ENCODE measurements around the gene MXD4. TPM values are rescaled to one million over a fixed set of nuclear protein-coding genes. Genes with fewer than 3 reads are reported as not detected.

MXD4 gene
- total and polyA plus RNA-seq, 9 of the 15 experiments (the other 6 are each of a cell fraction or from before 2014, with no cell fraction given): 0.06 to 13.5 (median 5.9) TPM

- TF ChIP-seq ZNF398 (CRISPR knock-in tag; IDR thresholded peaks at IDR 0.05) (no peak), HDAC1 (IDR thresholded peaks at IDR 0.05) (no peak), ZNF217 (CRISPR knock-in tag; IDR thresholded peaks at IDR 0.05) (no peak), PHF8 (IDR thresholded peaks at IDR 0.05; ENCODE audit: borderline replicate concordance, low read length) (no peak), SRSF1 (IDR thresholded peaks at IDR 0.05; ENCODE audit: low read depth, low read length) (no peak), U2AF1 (optimal IDR thresholded peaks at IDR 0.05; ENCODE audit: low read depth, low read length) (no peak), BRF1 (IDR thresholded peaks at IDR 0.05; ENCODE audit: borderline replicate concordance, extremely low read depth, insufficient read length) (no peak), ELF2 (CRISPR knock-in tag; IDR thresholded peaks at IDR 0.05) (no peak)
Observed at GRCh38 chr4:2304877-2305561, 43.1 kb upstream of the MXD4 start (continued).

- Histone ChIP-seq H3K9me1 (ENCODE audit: control insufficient read depth, insufficient read depth, low read length) (no peaks in the 10 kb centered on the region), H3K9me3 (replicated peaks; ENCODE audit: control insufficient read depth, insufficient read depth, low read depth, low read length) (no peaks in the 10 kb centered on the region; the same call in 1 of the 2 replicates), H3K4me1 (replicated peaks in 1 of 2; ENCODE audit: control insufficient read depth in 2 of 2, insufficient read depth in 2 of 2, low read length in 2 of 2) (peaks cover 0 to 36% of the 10 kb centered on the region in 2 experiments; a peak in 1 of 5 replicates), H3K79me2 (ENCODE audit: control insufficient read depth, insufficient read depth, low read length) (no peaks in the 10 kb centered on the region), H3K27me3 (ENCODE audit: control insufficient read depth in 2 of 2, insufficient read depth in 2 of 2, low read length in 2 of 2) (no peaks in the 10 kb centered on the region), H3K4me2 (ENCODE audit: insufficient read depth, low read length) (no peak overlapping the region), H3K9ac (ENCODE audit: insufficient read depth in 1 of 2, low read depth in 2 of 2, low read length in 2 of 2) (no peak overlapping the region), H3K27ac (ENCODE audit: extremely low read depth, low read depth, low read length) (no peak overlapping the region), H3K36me3 (ENCODE audit: control insufficient read depth, insufficient read depth, low read length) (no peaks in the 10 kb centered on the region), H3K4me3 (no peak overlapping the region), H2AFZ (ENCODE audit: low read depth, low read length) (no peak overlapping the region), H4K20me1 (replicated peaks; ENCODE audit: control insufficient read depth, insufficient read depth, low read length) (no peaks in the 10 kb centered on the region)
- 89% methylated on average over 15 of the region's 32 CpGs for WGBS (ENCODE audit: insufficient coverage, low coverage, missing lambda C conversion rate)
- in situ Hi-C loops (cut with MboI): no loop called here
- TF ChIP-seq RBM22 (IDR thresholded peaks at IDR 0.05; ENCODE audit: low read depth, low read length, poor library complexity, severe bottlenecking) (peak; percentile 29), NKRF (IDR thresholded peaks at IDR 0.05; ENCODE audit: borderline replicate concordance) (no peak)
- BruUV-seq (replicated peaks): no TSS peak
- no peak for DNase-seq (ENCODE audit: extremely low read depth in 1 of 4, low spot score in 3 of 4)
- no peak for ATAC-seq
- FAIRE-seq: no peak
- ChIA-PET POLR2A (interaction anchor here (0.7 to 1.4 kb wide), 3 partner anchors 13 to 74 kb away, joined by 3 to 5 read pairs (median 3); no protein-coding TSS in a partner anchor), CTCF (ENCODE audit: low intra/inter-chr PET ratio) (no interaction called here)
- intact Hi-C loops (cut with micrococcal nuclease): no loop called here
Observed at GRCh38 chr4:2304321-2304876, 42.5 kb upstream of the MXD4 start.

Data from K562 (cell line).